Mucosa of stomach (tissue), 1 donor: ENCODE results near the gene CARF.
"Not testable (repeated sequence)": the region's sequence is repeated elsewhere in the genome, so short reads cannot be mapped to it uniquely, and the experiment has no call there.

Experiments used
- H3K27me3 ChIP-seq: one replicate; pipeline ENCODE4 v1.7.0; 2013; ENCODE audit warnings: mild to moderate bottlenecking, low read length; ENCODE audit not compliant: control insufficient read depth, insufficient read depth
- H3K36me3 ChIP-seq: one replicate; pipeline ENCODE4 v1.7.0; 2013; ENCODE audit warnings: low read length; ENCODE audit not compliant: control insufficient read depth, insufficient read depth
- H3K4me1 ChIP-seq: one replicate; pipeline ENCODE4 v1.7.0; 2013; ENCODE audit warnings: mild to moderate bottlenecking, low read length; ENCODE audit not compliant: control insufficient read depth, insufficient read depth
- H3K4me3 ChIP-seq: one replicate; pipeline ENCODE4 v1.7.0; 2013; ENCODE audit warnings: low read length
- H3K9ac ChIP-seq: one replicate; pipeline ENCODE4 v1.7.0; 2013; ENCODE audit warnings: mild to moderate bottlenecking, low read length, moderate library complexity
- H3K9me3 ChIP-seq: one replicate; pipeline ENCODE4 v1.7.0; 2013; ENCODE audit warnings: mild to moderate bottlenecking, low read length, moderate library complexity; ENCODE audit not compliant: control insufficient read depth
- donor health status: Pancreatic carcinoma.

The CARF gene

GRCh38 chr2:202990501-202990900 is 78.4 kb downstream of the CARF start:
- no peaks in the 10 kb centered on the region for H3K27me3 ChIP-seq

GRCh38 chr2:202997113-202997512 is 85.0 kb downstream of the CARF start:
- not testable (repeated sequence) for H3K27me3 ChIP-seq, H3K4me3 ChIP-seq, H3K9ac ChIP-seq

More at GRCh38 chr2:202990501-202990900, 78.4 kb downstream of the CARF start:
- H3K36me3 ChIP-seq = no peaks in the 10 kb centered on the region
- no peaks in the 10 kb centered on the region for H3K4me1 ChIP-seq
- H3K4me3 ChIP-seq = no peak overlapping the region
- no peaks in the 10 kb centered on the region for H3K9me3 ChIP-seq
- H3K9ac ChIP-seq = no peak overlapping the region

GRCh38 chr2:203002054-203002821 is 90.2 kb downstream of the CARF start:
- H3K9ac ChIP-seq = no peak overlapping the region
- H3K4me1 ChIP-seq = peaks cover 11% of the 10 kb centered on the region
- H3K4me3 ChIP-seq = no peak overlapping the region
- H3K9me3 ChIP-seq = no peaks in the 10 kb centered on the region
- H3K36me3 ChIP-seq = no peaks in the 10 kb centered on the region
- no peaks in the 10 kb centered on the region for H3K27me3 ChIP-seq

More at GRCh38 chr2:202997113-202997512, 85.0 kb downstream of the CARF start:
- H3K9me3 ChIP-seq, H3K36me3 ChIP-seq, H3K4me1 ChIP-seq: not testable (repeated sequence)

- H3K4me3 ChIP-seq = no peak overlapping the region
- H3K9me3 ChIP-seq = no peaks in the 10 kb centered on the region
- no peaks in the 10 kb centered on the region for H3K36me3 ChIP-seq
- no peak overlapping the region for H3K9ac ChIP-seq
- H3K27me3 ChIP-seq = no peaks in the 10 kb centered on the region
- peaks cover 11% of the 10 kb centered on the region for H3K4me1 ChIP-seq
Observed at GRCh38 chr2:203003716-203004115, 91.6 kb downstream of the CARF start.

GRCh38 chr2:203014456-203015199 is 102.6 kb downstream of the CARF start, which contains the start of gene NBEAL1:
Gene NBEAL1, plus strand, starts transcription at chr2:203014875. Its CDS starts 1,510 bp downstream, at chr2:203016385.
- Histone ChIP-seq H3K27me3 (no peaks in the 10 kb centered on the region), H3K9ac (peak within 1 kb of the TSS; percentile 98), H3K4me1 (peaks cover 4% of the 10 kb centered on the region), H3K36me3 (no peaks in the 10 kb centered on the region), H3K4me3 (peak within 1 kb of the TSS; percentile 96), H3K9me3 (no peaks in the 10 kb centered on the region)

GRCh38 chr2:203016716-203017115 is 104.6 kb downstream of the CARF start:
- peaks cover 13% of the 10 kb centered on the region for H3K4me1 ChIP-seq
- peak overlapping the region; percentile 60 for H3K4me3 ChIP-seq
- no peaks in the 10 kb centered on the region for H3K9me3 ChIP-seq
- H3K27me3 ChIP-seq = no peaks in the 10 kb centered on the region
- H3K36me3 ChIP-seq = no peaks in the 10 kb centered on the region
- H3K9ac ChIP-seq = peak overlapping the region; percentile 62

- H3K9ac ChIP-seq = peak overlapping the region; percentile 31
- no peak overlapping the region for H3K4me3 ChIP-seq
- no peaks in the 10 kb centered on the region for H3K9me3 ChIP-seq
- H3K27me3 ChIP-seq = no peaks in the 10 kb centered on the region
- H3K36me3 ChIP-seq = no peaks in the 10 kb centered on the region
- peaks cover 16% of the 10 kb centered on the region for H3K4me1 ChIP-seq
Observed at GRCh38 chr2:203018181-203018580, 106.1 kb downstream of the CARF start.

GRCh38 chr2:203019142-203019541 is 107.1 kb downstream of the CARF start:
- H3K36me3 ChIP-seq = no peaks in the 10 kb centered on the region
- H3K27me3 ChIP-seq = no peaks in the 10 kb centered on the region
- H3K4me3 ChIP-seq = no peak overlapping the region
- peaks cover 16% of the 10 kb centered on the region for H3K4me1 ChIP-seq
- peak overlapping the region; percentile 24 for H3K9ac ChIP-seq
- H3K9me3 ChIP-seq = no peaks in the 10 kb centered on the region

GRCh38 chr2:203021991-203022390 is 109.9 kb downstream of the CARF start:
- H3K9me3 ChIP-seq = no peaks in the 10 kb centered on the region
- no peak overlapping the region for H3K9ac ChIP-seq
- no peaks in the 10 kb centered on the region for H3K27me3 ChIP-seq
- H3K4me3 ChIP-seq = no peak overlapping the region
- H3K36me3 ChIP-seq = no peaks in the 10 kb centered on the region
- H3K4me1 ChIP-seq = peaks cover 16% of the 10 kb centered on the region

GRCh38 chr2:203022751-203023150 is 110.7 kb downstream of the CARF start:
- no peaks in the 10 kb centered on the region for H3K9me3 ChIP-seq
- H3K4me3 ChIP-seq = no peak overlapping the region
- H3K9ac ChIP-seq = no peak overlapping the region
- peaks cover 16% of the 10 kb centered on the region for H3K4me1 ChIP-seq
- no peaks in the 10 kb centered on the region for H3K36me3 ChIP-seq
- no peaks in the 10 kb centered on the region for H3K27me3 ChIP-seq

GRCh38 chr2:203025592-203025991 is 113.5 kb downstream of the CARF start:
- no peaks in the 10 kb centered on the region for H3K27me3 ChIP-seq
- no peaks in the 10 kb centered on the region for H3K9me3 ChIP-seq
- no peaks in the 10 kb centered on the region for H3K36me3 ChIP-seq
- peaks cover 7% of the 10 kb centered on the region for H3K4me1 ChIP-seq
- H3K4me3 ChIP-seq = no peak overlapping the region
- H3K9ac ChIP-seq = no peak overlapping the region

- Histone ChIP-seq H3K9me3 (no peaks in the 10 kb centered on the region), H3K27me3 (no peaks in the 10 kb centered on the region), H3K9ac (no peak overlapping the region), H3K4me1 (no peaks in the 10 kb centered on the region), H3K36me3 (no peaks in the 10 kb centered on the region), H3K4me3 (no peak overlapping the region)
Observed at GRCh38 chr2:203030545-203030944, 118.5 kb downstream of the CARF start.
